A673 (cell line): ENCODE measurements around the gene ZIM2.

Experiments used
- CTCF ChIP-seq: fragments of 300-800, 200-600 bp; sonication (generic); conservative IDR thresholded peaks from 2 replicates; pipeline ENCODE4 v1.5.1; 2017; ENCODE audit warnings: low read depth, mild to moderate bottlenecking, antibody characterized with exemption, low read length, moderate library complexity, mixed read lengths
- EZH2 ChIP-seq: fragments of 200-600 bp; sonication (generic); IDR thresholded peaks from 2 replicates; pipeline ENCODE4 v1.6.1; 2017; ENCODE audit warnings: borderline replicate concordance, low read depth, mild to moderate bottlenecking, mixed read lengths, antibody characterized with exemption, low read length; ENCODE audit not compliant: poor library complexity, severe bottlenecking

GRCh38 chr19:56765137-56765536 is 75.4 kb downstream of the ZIM2 start:
- no peak for TF ChIP-seq CTCF
- TF ChIP-seq EZH2: no peak
